Endothelial cell (in vitro differentiated cells): ENCODE results near the gene HERC3. TPM values are rescaled to one million over a fixed set of nuclear protein-coding genes. Genes with fewer than 3 reads are reported as not detected.

Source experiments
- DNase-seq: peaks from one replicate; pipeline ENCODE4 v3.0.0; 2021; ENCODE audit warnings: low spot score
- H3K27ac Mint-ChIP-seq: one replicate; pipeline ENCODE4 v1.8.0; 2021; ENCODE audit warnings: mixed read lengths, inconsistent platforms; ENCODE audit not compliant: unreplicated experiment
- H3K27me3 Mint-ChIP-seq: one replicate; pipeline ENCODE4 v1.8.0; 2021; ENCODE audit warnings: mild to moderate bottlenecking, moderate library complexity, mixed read lengths, inconsistent platforms; ENCODE audit not compliant: unreplicated experiment
- H3K36me3 Mint-ChIP-seq: one replicate; pipeline ENCODE4 v1.8.0; 2021; ENCODE audit warnings: mild to moderate bottlenecking, low read depth, mixed read lengths, inconsistent platforms; ENCODE audit not compliant: unreplicated experiment
- H3K4me1 Mint-ChIP-seq: one replicate; pipeline ENCODE4 v1.8.0; 2021; ENCODE audit warnings: mild to moderate bottlenecking, mixed read lengths, inconsistent platforms; ENCODE audit not compliant: unreplicated experiment
- H3K4me3 Mint-ChIP-seq: one replicate; pipeline ENCODE4 v1.8.0; 2021; ENCODE audit warnings: mild to moderate bottlenecking, mixed read lengths, inconsistent platforms; ENCODE audit not compliant: unreplicated experiment
- H3K9me3 Mint-ChIP-seq: one replicate; pipeline ENCODE4 v1.8.0; 2021; ENCODE audit warnings: mixed read lengths, inconsistent platforms; ENCODE audit not compliant: unreplicated experiment
- CTCF ChIP-seq: fragments of 200-600 bp; sonication (generic); IDR thresholded peaks from one replicate; pipeline ENCODE4 v1.5.0; 2021; ENCODE audit warnings: antibody characterized with exemption; ENCODE audit not compliant: unreplicated experiment
- total RNA-seq: library from RNA; stranded (reverse); fragmentation: NEBNext Ultra II Directional; extraction: Animal tissue kit (Norgen Biotek cat#: 25700); gene quantifications from one replicate; pipeline ENCODE4 v1.2.1, GENCODE V29; 2021; ENCODE audit not compliant: unreplicated experiment

Gene HERC3
- total RNA-seq, 1 donor from 2014 or later = 8.0 TPM

DNA sequence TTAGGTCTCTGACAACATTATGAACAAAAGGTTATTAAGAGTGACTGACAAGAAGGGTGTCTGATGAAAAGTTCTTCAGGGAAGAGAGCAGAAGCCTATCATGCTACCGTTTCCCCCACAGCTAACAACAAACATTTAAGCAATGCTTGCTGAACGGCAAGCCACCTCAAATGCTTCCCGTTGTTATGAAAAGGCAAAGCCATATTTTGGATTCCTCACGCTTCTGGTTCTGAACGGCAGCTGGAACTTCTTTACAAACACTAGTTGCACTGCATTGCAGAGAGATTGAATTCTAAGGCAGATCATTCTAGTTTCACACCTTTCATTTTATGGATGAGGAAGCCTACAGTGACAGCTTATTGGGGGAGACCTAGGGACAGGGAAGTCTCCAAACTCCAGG lies 153.9 kb downstream of the HERC3 start:
- Mint-ChIP-seq H3K27me3 (no peaks in the 10 kb centered on the region), H3K27ac (no peak overlapping the region), H3K4me3 (no peak overlapping the region), H3K9me3 (no peaks in the 10 kb centered on the region), H3K4me1 (no peaks in the 10 kb centered on the region), H3K36me3 (peaks cover 27% of the 10 kb centered on the region)
- no peak for DNase-seq
- no peak for TF ChIP-seq CTCF

GRCh38 chr4:88747351-88747750 lies 155.1 kb downstream of the HERC3 start:
- Mint-ChIP-seq H3K4me3 (no peak overlapping the region), H3K27me3 (no peaks in the 10 kb centered on the region), H3K4me1 (no peaks in the 10 kb centered on the region), H3K27ac (no peak overlapping the region), H3K9me3 (no peaks in the 10 kb centered on the region), H3K36me3 (peaks cover 27% of the 10 kb centered on the region)
- no peak for DNase-seq
- no peak for TF ChIP-seq CTCF

DNA sequence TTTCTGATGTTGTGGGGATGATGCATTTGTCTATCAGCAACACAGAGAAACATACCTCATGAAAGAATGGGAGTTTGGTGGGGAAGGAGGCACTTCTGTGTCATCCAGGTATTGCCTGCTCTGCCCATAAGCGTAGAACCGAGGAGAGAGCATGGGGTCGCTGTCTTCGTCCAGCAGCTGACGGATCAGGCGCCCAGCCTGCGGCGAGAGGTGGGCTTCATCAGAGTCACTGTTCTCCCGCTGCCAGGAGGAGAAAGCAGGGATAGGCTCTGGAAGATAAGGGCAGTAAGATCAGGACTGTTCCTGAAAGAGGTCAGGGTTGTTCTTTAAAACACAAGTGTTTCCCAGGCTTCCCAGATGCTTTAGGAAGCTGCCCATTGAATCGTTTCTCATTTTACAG lies 158.1 kb downstream of the HERC3 start:
- H3K27me3 Mint-ChIP-seq = no peaks in the 10 kb centered on the region
- no peaks in the 10 kb centered on the region for H3K4me1 Mint-ChIP-seq
- no peak for TF ChIP-seq CTCF
- H3K27ac Mint-ChIP-seq = no peak overlapping the region
- no peak overlapping the region for H3K4me3 Mint-ChIP-seq
- DNase-seq = no peak
- H3K9me3 Mint-ChIP-seq = no peaks in the 10 kb centered on the region
- peaks cover 23% of the 10 kb centered on the region for H3K36me3 Mint-ChIP-seq

- H3K9me3 Mint-ChIP-seq = no peaks in the 10 kb centered on the region
- DNase-seq = no peak
- no peaks in the 10 kb centered on the region for H3K4me1 Mint-ChIP-seq
- no peak for TF ChIP-seq CTCF
- no peaks in the 10 kb centered on the region for H3K27me3 Mint-ChIP-seq
- peaks cover 23% of the 10 kb centered on the region for H3K36me3 Mint-ChIP-seq
- H3K4me3 Mint-ChIP-seq = no peak overlapping the region
- H3K27ac Mint-ChIP-seq = no peak overlapping the region
Measured at GRCh38 chr4:88751258-88752075, 159.2 kb downstream of the HERC3 start.

DNA sequence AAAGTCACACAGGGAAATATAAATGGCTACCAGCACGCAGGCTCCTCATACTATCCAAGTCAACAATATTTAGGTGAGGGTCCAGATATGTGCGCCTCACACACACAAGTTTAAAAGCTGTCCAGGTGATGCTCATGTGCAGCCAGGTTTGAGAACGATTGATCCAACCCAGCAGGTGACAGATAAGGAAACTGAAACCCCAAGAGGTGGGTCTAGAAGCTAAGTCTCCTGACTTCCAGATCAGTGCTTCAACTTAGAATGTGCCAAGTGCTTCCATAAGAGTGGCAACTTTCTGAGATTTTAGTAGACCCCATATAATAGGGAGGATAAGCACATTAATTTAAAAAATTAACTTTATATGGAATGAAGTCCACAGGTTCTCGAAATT lies 159.8 kb downstream of the HERC3 start:
- no peak overlapping the region for H3K4me3 Mint-ChIP-seq
- no peak overlapping the region for H3K27ac Mint-ChIP-seq
- H3K9me3 Mint-ChIP-seq = no peaks in the 10 kb centered on the region
- H3K36me3 Mint-ChIP-seq = peaks cover 19% of the 10 kb centered on the region
- no peak for DNase-seq
- no peak for TF ChIP-seq CTCF
- H3K27me3 Mint-ChIP-seq = no peaks in the 10 kb centered on the region
- no peaks in the 10 kb centered on the region for H3K4me1 Mint-ChIP-seq
